CD4-positive, alpha-beta T cell (primary cell): ENCODE data around the gene FGGY. TPM values are rescaled to one million over a fixed set of nuclear protein-coding genes. Genes with fewer than 3 reads are reported as not detected.

ENCODE experiments used
- ATAC-seq: fragments of 200-7000 bp; cut with Tn5 transposase; one replicate; pipeline ENCODE4 v1.10.0; 2022; ENCODE audit warnings: mild to moderate bottlenecking; ENCODE audit not compliant: poor library complexity
- CTCF ChIA-PET: fragments of 350-600 bp; sonication (Branson Sonifier 250); formaldehyde crosslinking; loops from one replicate; lab custom pipeline; 2021; ENCODE audit warnings: antibody characterized with exemption, inconsistent platforms; lab: Charles Lee
- POLR2A ChIA-PET: fragments of 350-600 bp; sonication (Branson Sonifier 250); formaldehyde crosslinking; loops from one replicate; lab custom pipeline; 2021; ENCODE audit warnings: antibody characterized with exemption, inconsistent platforms; lab: Charles Lee
- DNase-seq, 14 experiments: peaks; one replicate each; pipeline ENCODE4 v3.0.0-alpha.2; 2013 to 2020; ENCODE audit warnings: mixed read lengths in 2 of 14
- H3K27ac ChIP-seq, 2 donors: one replicate each; pipeline versions ENCODE4 v1.5.1 to v1.7.0; 2013; ENCODE audit warnings: low read length in 2 of 2, low read depth in 1 of 2, mild to moderate bottlenecking in 1 of 2
- H3K27me3 ChIP-seq, 2 experiments: 1 replicate in 1 of 2; 2 replicates in 1 of 2; pipeline versions ENCODE4 v1.6.1 to v1.7.0; 2013; ENCODE audit warnings: low read length in 2 of 2, control low read depth in 1 of 2, mild to moderate bottlenecking in 1 of 2, moderate library complexity in 1 of 2; ENCODE audit not compliant: insufficient read depth in 2 of 2, control insufficient read depth in 1 of 2
- H3K36me3 ChIP-seq: one replicate; pipeline ENCODE4 v1.6.1; 2013; ENCODE audit warnings: low read length, control low read depth; ENCODE audit not compliant: insufficient read depth
- H3K4me1 ChIP-seq: one replicate; pipeline ENCODE4 v1.6.1; 2013; ENCODE audit warnings: low read length, control low read depth; ENCODE audit not compliant: insufficient read depth
- H3K4me3 ChIP-seq: one replicate; pipeline ENCODE4 v1.5.1; 2013; ENCODE audit warnings: mild to moderate bottlenecking, low read length, moderate library complexity
- H3K9me3 ChIP-seq, 2 experiments: 1 replicate in 1 of 2; 2 replicates in 1 of 2; pipeline versions ENCODE4 v1.6.1 to v1.7.0; 2013; ENCODE audit warnings: low read length in 2 of 2, mild to moderate bottlenecking in 2 of 2, control low read depth in 1 of 2, moderate library complexity in 1 of 2; ENCODE audit not compliant: control insufficient read depth in 1 of 2, insufficient read depth in 1 of 2
- H3K27ac Mint-ChIP-seq: one replicate; pipeline ENCODE4 v1.8.0; 2020; ENCODE audit warnings: mixed read lengths
- H3K27me3 Mint-ChIP-seq: one replicate; pipeline ENCODE4 v1.8.0; 2021; ENCODE audit warnings: mixed read lengths
- H3K36me3 Mint-ChIP-seq: one replicate; pipeline ENCODE4 v1.8.0; 2021; ENCODE audit warnings: low read depth, mixed read lengths
- H3K4me1 Mint-ChIP-seq: one replicate; pipeline ENCODE4 v1.8.0; 2021; ENCODE audit warnings: low read depth, mixed read lengths
- H3K4me3 Mint-ChIP-seq: one replicate; pipeline ENCODE4 v1.8.0; 2020; ENCODE audit warnings: mild to moderate bottlenecking, mixed read lengths
- H3K9me3 Mint-ChIP-seq: one replicate; pipeline ENCODE4 v1.8.0; 2020; ENCODE audit warnings: mixed read lengths
- intact Hi-C, 2 experiments: fragments of 100-400 bp; cut with DNase I in 1 of 2; cut with micrococcal nuclease in 1 of 2; formaldehyde crosslinking; loops; one replicate each; pipeline versions ENCODE4 v1.15.1 to v1.9.0; 2023 to 2025; cut with DNase I, micrococcal nuclease
- microRNA-seq: library from miRNA; unstranded; fragments of <30 nt; microRNA quantifications from one replicate; pipeline ENCODE4 v1.2.0, GENCODE V29; 2021; ENCODE audit warnings: borderline microRNAs expressed, borderline replicate concordance
- total RNA-seq, 174 experiments: library from RNA in 2 of 174; stranded (reverse) in 2 of 174; gene quantifications; one replicate each; pipeline ENCODE4 v1.2.3 and lab custom pipeline; 2021 to 2026
- TF ChIP-seq, protein P1 (sequence below): fragments of 200-600 bp; IDR thresholded peaks from one replicate; pipeline ENCODE4 v1.8.0; 2022; ENCODE audit warnings: antibody characterized with exemption, mild to moderate bottlenecking

FGGY gene
- total RNA-seq, 2 experiments from 2014 or later = 9.5 to 10.0 TPM

DNA sequence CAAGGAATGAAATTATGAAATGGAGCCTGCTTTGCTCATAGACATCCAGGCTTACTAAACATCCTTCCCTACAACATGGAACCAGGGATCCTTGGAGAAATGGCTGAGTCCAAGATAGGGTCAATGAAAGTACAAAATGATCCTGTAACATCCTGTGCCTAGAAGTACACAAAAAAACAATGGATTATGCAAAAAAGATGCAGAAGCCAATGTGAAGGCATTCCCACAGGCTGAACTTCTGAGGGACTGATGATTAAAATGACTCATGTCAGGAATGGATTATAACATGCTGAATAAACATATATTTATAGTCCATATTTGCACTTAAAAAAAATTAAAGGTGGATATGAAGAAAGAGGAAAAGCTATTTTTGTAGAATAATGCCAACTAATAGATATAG is 507.4 kb downstream of the FGGY start:
- H3K9me3 ChIP-seq = no peaks in the 10 kb centered on the region
- H3K27ac ChIP-seq = no peak overlapping the region
- Mint-ChIP-seq H3K27me3 (peaks cover 20% of the 10 kb centered on the region), H3K4me1 (no peaks in the 10 kb centered on the region), H3K9me3 (no peaks in the 10 kb centered on the region), H3K4me3 (no peak overlapping the region), H3K27ac (no peak overlapping the region), H3K36me3 (no peaks in the 10 kb centered on the region)
- CTCF ChIA-PET = no interaction called here
- no peaks in the 10 kb centered on the region for H3K36me3 ChIP-seq
- ATAC-seq (no peak), DNase-seq (no peak)
- intact Hi-C loops = no loop called here
- POLR2A ChIA-PET = no interaction called here
- no peaks in the 10 kb centered on the region for H3K4me1 ChIP-seq
- no peak overlapping the region for H3K4me3 ChIP-seq
- TF ChIP-seq, protein P1, sequence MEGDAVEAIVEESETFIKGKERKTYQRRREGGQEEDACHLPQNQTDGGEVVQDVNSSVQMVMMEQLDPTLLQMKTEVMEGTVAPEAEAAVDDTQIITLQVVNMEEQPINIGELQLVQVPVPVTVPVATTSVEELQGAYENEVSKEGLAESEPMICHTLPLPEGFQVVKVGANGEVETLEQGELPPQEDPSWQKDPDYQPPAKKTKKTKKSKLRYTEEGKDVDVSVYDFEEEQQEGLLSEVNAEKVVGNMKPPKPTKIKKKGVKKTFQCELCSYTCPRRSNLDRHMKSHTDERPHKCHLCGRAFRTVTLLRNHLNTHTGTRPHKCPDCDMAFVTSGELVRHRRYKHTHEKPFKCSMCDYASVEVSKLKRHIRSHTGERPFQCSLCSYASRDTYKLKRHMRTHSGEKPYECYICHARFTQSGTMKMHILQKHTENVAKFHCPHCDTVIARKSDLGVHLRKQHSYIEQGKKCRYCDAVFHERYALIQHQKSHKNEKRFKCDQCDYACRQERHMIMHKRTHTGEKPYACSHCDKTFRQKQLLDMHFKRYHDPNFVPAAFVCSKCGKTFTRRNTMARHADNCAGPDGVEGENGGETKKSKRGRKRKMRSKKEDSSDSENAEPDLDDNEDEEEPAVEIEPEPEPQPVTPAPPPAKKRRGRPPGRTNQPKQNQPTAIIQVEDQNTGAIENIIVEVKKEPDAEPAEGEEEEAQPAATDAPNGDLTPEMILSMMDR = no peak
- peaks cover 0 to 9% of the 10 kb centered on the region in 2 experiments for H3K27me3 ChIP-seq

DNA sequence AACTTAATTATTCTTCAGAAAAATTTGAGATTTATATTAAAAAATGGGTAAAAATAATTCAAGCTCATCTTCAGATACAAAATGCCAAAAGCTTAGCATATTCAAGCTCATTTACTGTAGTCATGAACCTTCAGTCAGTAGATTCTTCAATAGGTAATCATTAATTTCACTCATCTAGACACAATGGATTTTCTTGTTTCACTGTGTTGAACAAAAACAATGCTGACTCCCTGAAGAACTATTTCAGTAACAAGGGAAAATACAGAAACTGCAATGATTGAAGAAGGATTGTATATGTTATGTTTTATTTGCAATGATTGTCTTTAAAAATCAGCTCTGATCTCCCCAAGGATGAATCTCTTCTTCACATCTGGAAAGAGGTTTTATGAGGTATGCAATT is 508.7 kb downstream of the FGGY start:
- H3K4me3 Mint-ChIP-seq = no peak overlapping the region
- Histone ChIP-seq H3K27ac (no peak overlapping the region), H3K27me3 (peaks cover 0 to 9% of the 10 kb centered on the region in 2 experiments), H3K4me3 (no peak overlapping the region), H3K4me1 (no peaks in the 10 kb centered on the region), H3K9me3 (no peaks in the 10 kb centered on the region), H3K36me3 (no peaks in the 10 kb centered on the region)
- no peaks in the 10 kb centered on the region for H3K36me3 Mint-ChIP-seq
- DNase-seq (no peak), ATAC-seq (no peak)
- peaks cover 31% of the 10 kb centered on the region for H3K27me3 Mint-ChIP-seq
- intact Hi-C loops = no loop called here
- POLR2A ChIA-PET = no interaction called here
- H3K27ac Mint-ChIP-seq = no peak overlapping the region
- H3K4me1 Mint-ChIP-seq = no peaks in the 10 kb centered on the region
- CTCF ChIA-PET = interaction anchor here (0.9 kb wide), 1 partner anchor 9 kb away, joined by 3 read pairs; the partner anchor contains the start of gene HOOK1
- H3K9me3 Mint-ChIP-seq = no peaks in the 10 kb centered on the region
- TF ChIP-seq, protein P1 = no peak

Small RNA genes lying within 50 kb of the gene (microRNA-seq; reads per million reads assigned to microRNA genes)
- not detected for gene MIR4711
